CD14-positive monocyte (primary cell): ENCODE data around the gene KLHL3. TPM values are rescaled to one million over a fixed set of nuclear protein-coding genes. Genes with fewer than 3 reads are reported as not detected.

ENCODE experiments used
- DNase-seq, 3 donors: peaks; one replicate each; pipeline ENCODE4 v3.0.0-alpha.2; 2011 to 2022
- H2AFZ ChIP-seq: 2 replicates; pipeline ENCODE4 v1.6.0; 2012; ENCODE audit warnings: mild to moderate bottlenecking, low read depth, low read length, inconsistent platforms; ENCODE audit not compliant: insufficient read depth, poor library complexity, severe bottlenecking
- H3K27ac ChIP-seq, 2 donors: 1 replicate in 1 of 2; 2 replicates in 1 of 2; pipeline ENCODE4 v1.5.1; 2012 to 2013; ENCODE audit warnings: low read length in 2 of 2, control low read depth in 1 of 2, inconsistent platforms in 1 of 2, low read depth in 1 of 2, mild to moderate bottlenecking in 1 of 2
- H3K27me3 ChIP-seq, 2 donors: one replicate each; pipeline versions ENCODE4 v1.6.0 to v1.6.1; 2011 to 2013; ENCODE audit warnings: low read length in 2 of 2; ENCODE audit not compliant: control insufficient read depth in 2 of 2, insufficient read depth in 2 of 2
- H3K36me3 ChIP-seq, 2 donors: replicated peaks in 1 of 2; 1 replicate in 1 of 2; 2 replicates in 1 of 2; pipeline versions ENCODE4 v1.5.1 to v1.6.1; 2012 to 2013; ENCODE audit warnings: low read length in 2 of 2, control low read depth in 1 of 2, inconsistent platforms in 1 of 2, mild to moderate bottlenecking in 1 of 2; ENCODE audit not compliant: insufficient read depth in 2 of 2, control insufficient read depth in 1 of 2
- H3K4me1 ChIP-seq, 2 donors: 1 replicate in 1 of 2; 2 replicates in 1 of 2; pipeline versions ENCODE4 v1.5.1 to v1.6.1; 2012 to 2013; ENCODE audit warnings: low read length in 2 of 2, control low read depth in 1 of 2, inconsistent platforms in 1 of 2, mild to moderate bottlenecking in 1 of 2, moderate library complexity in 1 of 2; ENCODE audit not compliant: insufficient read depth in 2 of 2, control insufficient read depth in 1 of 2
- H3K4me2 ChIP-seq: replicated peaks from 2 replicates; pipeline ENCODE3; 2012; ENCODE audit warnings: low read length, moderate library complexity, mild to moderate bottlenecking; ENCODE audit not compliant: poor library complexity, severe bottlenecking; ENCODE audit errors: extremely low read depth
- H3K4me3 ChIP-seq, 3 experiments: fragments of 200-600 bp in 1 of 3; sonication (generic) in 1 of 3; replicated peaks in 1 of 3; 1 replicate in 2 of 3; 2 replicates in 1 of 3; pipeline ENCODE4 v1.5.1; 2011 to 2013; ENCODE audit warnings: low read length in 3 of 3, mild to moderate bottlenecking in 3 of 3, control low read depth in 2 of 3, low read depth in 2 of 3, inconsistent platforms in 1 of 3, moderate library complexity in 1 of 3
- H3K79me2 ChIP-seq: 2 replicates; pipeline ENCODE4 v1.6.0; 2012; ENCODE audit warnings: mild to moderate bottlenecking, control low read depth, inconsistent platforms, low read length, moderate library complexity; ENCODE audit not compliant: insufficient read depth
- H3K9ac ChIP-seq: 2 replicates; pipeline ENCODE4 v1.6.0; 2017; ENCODE audit warnings: low read length, mild to moderate bottlenecking; ENCODE audit not compliant: insufficient read depth, poor library complexity, severe bottlenecking
- H3K9me3 ChIP-seq, 2 donors: replicated peaks in 1 of 2; 1 replicate in 1 of 2; 2 replicates in 1 of 2; pipeline versions ENCODE4 v1.5.1 to v1.6.1; 2012 to 2013; ENCODE audit warnings: low read length in 2 of 2, control low read depth in 1 of 2; ENCODE audit not compliant: control insufficient read depth in 1 of 2, insufficient read depth in 1 of 2
- H4K20me1 ChIP-seq: 2 replicates; pipeline ENCODE4 v1.6.0; 2012; ENCODE audit warnings: mild to moderate bottlenecking, low read length, control low read depth, moderate library complexity; ENCODE audit not compliant: insufficient read depth
- H3K27ac Mint-ChIP-seq, 7 donors: one replicate each; pipeline ENCODE4 v1.8.0; 2020; ENCODE audit warnings: mild to moderate bottlenecking in 7 of 7, mixed read lengths in 7 of 7, moderate library complexity in 6 of 7, inconsistent platforms in 2 of 7
- H3K27me3 Mint-ChIP-seq, 3 donors: one replicate each; pipeline ENCODE4 v1.8.0; 2021 to 2022; ENCODE audit warnings: low read depth in 3 of 3, mild to moderate bottlenecking in 3 of 3, mixed read lengths in 3 of 3, moderate library complexity in 3 of 3, inconsistent platforms in 1 of 3
- H3K36me3 Mint-ChIP-seq, 2 donors: one replicate each; pipeline ENCODE4 v1.8.0; 2020; ENCODE audit warnings: mixed read lengths in 2 of 2, inconsistent platforms in 1 of 2, mild to moderate bottlenecking in 1 of 2
- H3K4me1 Mint-ChIP-seq: one replicate; pipeline ENCODE4 v1.8.0; 2020; ENCODE audit warnings: mild to moderate bottlenecking, mixed read lengths
- H3K4me3 Mint-ChIP-seq, 2 donors: one replicate each; pipeline ENCODE4 v1.8.0; 2020; ENCODE audit warnings: mild to moderate bottlenecking in 2 of 2, mixed read lengths in 2 of 2, moderate library complexity in 1 of 2
- H3K9me3 Mint-ChIP-seq, 7 donors: one replicate each; pipeline ENCODE4 v1.8.0; 2020 to 2022; ENCODE audit warnings: mixed read lengths in 7 of 7, mild to moderate bottlenecking in 6 of 7, moderate library complexity in 6 of 7, inconsistent platforms in 2 of 7
- WGBS: methylation state at CpG from one replicate; pipeline ENCODE4 v1.1.5; 2013; ENCODE audit warnings: missing lambda C conversion rate; ENCODE audit not compliant: insufficient coverage; 5-methylcytosine and 5-hydroxymethylcytosine counted together
- intact Hi-C, 2 donors: fragments of 100-400 bp; cut with micrococcal nuclease; formaldehyde crosslinking; loops; one replicate each; pipeline versions ENCODE4 v1.15.0 to v1.15.1; 2023
- polyA plus RNA-seq, 3 donors: library from polyadenylated mRNA; depleted of rRNA in 1 of 3; unstranded in 2 of 3; stranded (reverse) in 1 of 3; fragments of 300-500 nt in 2 of 3; fragments of >200 nt in 1 of 3; fragmentation: Illumina TruSeq in 2 of 3; gene quantifications; 1 replicate in 2 of 3; 2 replicates in 1 of 3; pipeline ENCODE4 v1.2.3, GENCODE V29; 2012 to 2021
- TF ChIP-seq, protein P1 (sequence below): fragments of 200-600 bp; IDR thresholded peaks from one replicate; pipeline ENCODE4 v1.8.0; 2022; ENCODE audit warnings: antibody characterized with exemption, mild to moderate bottlenecking

The KLHL3 gene
- polyA plus RNA-seq, 3 donors: 0.71 TPM; not detected in 2

GRCh38 chr5:137758121-137758520, 22.2 kb upstream of the KLHL3 start:
- H3K27me3 ChIP-seq: no peaks in the 10 kb centered on the region
- H4K20me1 ChIP-seq: peaks cover 9% of the 10 kb centered on the region
- 100% methylated on average over 1 of the region's 4 CpGs for WGBS
- no peak overlapping the region for H3K27ac ChIP-seq
- H3K36me3 ChIP-seq: no peaks in the 10 kb centered on the region
- H2AFZ ChIP-seq: no peak overlapping the region
- peaks cover 10% of the 10 kb centered on the region for H3K4me1 Mint-ChIP-seq
- intact Hi-C loops: no loop called here
- H3K4me3 Mint-ChIP-seq: no peak overlapping the region
- H3K27ac Mint-ChIP-seq: no peak overlapping the region
- no peak overlapping the region for H3K9ac ChIP-seq
- peaks cover 0 to 2% (median 0%) of the 10 kb centered on the region in 7 donors for H3K9me3 Mint-ChIP-seq
- H3K27me3 Mint-ChIP-seq: peaks cover 0 to 2% (median 0%) of the 10 kb centered on the region in 3 donors
- H3K4me2 ChIP-seq: no peak overlapping the region
- peaks cover 5 to 10% of the 10 kb centered on the region in 2 donors for H3K4me1 ChIP-seq
- no peaks in the 10 kb centered on the region for H3K9me3 ChIP-seq
- DNase-seq: no peak
- no peaks in the 10 kb centered on the region for H3K36me3 Mint-ChIP-seq
- H3K79me2 ChIP-seq: peaks cover 8% of the 10 kb centered on the region
- no peak overlapping the region for H3K4me3 ChIP-seq
- TF ChIP-seq, protein P1, sequence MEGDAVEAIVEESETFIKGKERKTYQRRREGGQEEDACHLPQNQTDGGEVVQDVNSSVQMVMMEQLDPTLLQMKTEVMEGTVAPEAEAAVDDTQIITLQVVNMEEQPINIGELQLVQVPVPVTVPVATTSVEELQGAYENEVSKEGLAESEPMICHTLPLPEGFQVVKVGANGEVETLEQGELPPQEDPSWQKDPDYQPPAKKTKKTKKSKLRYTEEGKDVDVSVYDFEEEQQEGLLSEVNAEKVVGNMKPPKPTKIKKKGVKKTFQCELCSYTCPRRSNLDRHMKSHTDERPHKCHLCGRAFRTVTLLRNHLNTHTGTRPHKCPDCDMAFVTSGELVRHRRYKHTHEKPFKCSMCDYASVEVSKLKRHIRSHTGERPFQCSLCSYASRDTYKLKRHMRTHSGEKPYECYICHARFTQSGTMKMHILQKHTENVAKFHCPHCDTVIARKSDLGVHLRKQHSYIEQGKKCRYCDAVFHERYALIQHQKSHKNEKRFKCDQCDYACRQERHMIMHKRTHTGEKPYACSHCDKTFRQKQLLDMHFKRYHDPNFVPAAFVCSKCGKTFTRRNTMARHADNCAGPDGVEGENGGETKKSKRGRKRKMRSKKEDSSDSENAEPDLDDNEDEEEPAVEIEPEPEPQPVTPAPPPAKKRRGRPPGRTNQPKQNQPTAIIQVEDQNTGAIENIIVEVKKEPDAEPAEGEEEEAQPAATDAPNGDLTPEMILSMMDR: no peak

DNA sequence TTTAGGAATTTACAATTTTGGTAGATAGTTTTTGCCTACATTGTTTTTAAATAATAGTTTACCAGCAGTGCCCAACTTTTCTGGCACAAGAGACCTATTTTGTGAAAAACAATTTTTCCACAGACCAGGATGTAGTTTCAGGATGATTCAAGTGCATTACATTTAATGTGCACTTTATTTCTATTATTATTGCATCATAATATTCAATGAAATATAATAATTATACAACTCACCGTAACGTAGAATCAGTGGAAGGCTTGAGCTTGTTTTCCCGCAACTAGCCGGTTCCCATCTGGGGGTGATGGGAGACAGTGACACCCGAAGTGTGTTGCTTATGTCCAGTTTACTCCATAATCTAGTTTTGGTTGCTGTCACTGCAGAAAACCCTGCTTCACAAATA, 21.7 kb upstream of the KLHL3 start:
- Histone ChIP-seq H3K27me3 (no peaks in the 10 kb centered on the region), H3K4me2 (no peak overlapping the region), H3K27ac (no peak overlapping the region), H4K20me1 (peaks cover 14% of the 10 kb centered on the region), H3K9me3 (no peaks in the 10 kb centered on the region), H3K36me3 (no peaks in the 10 kb centered on the region), H3K79me2 (peaks cover 12% of the 10 kb centered on the region), H3K9ac (no peak overlapping the region), H2AFZ (no peak overlapping the region), H3K4me1 (peaks cover 5 to 13% of the 10 kb centered on the region in 2 donors), H3K4me3 (no peak overlapping the region)
- TF ChIP-seq, protein P1: no peak
- Mint-ChIP-seq H3K4me1 (peaks cover 13% of the 10 kb centered on the region), H3K4me3 (no peak overlapping the region), H3K27ac (no peak overlapping the region), H3K9me3 (peaks cover 0 to 2% (median 0%) of the 10 kb centered on the region in 7 donors), H3K27me3 (peaks cover 0 to 2% (median 0%) of the 10 kb centered on the region in 3 donors), H3K36me3 (no peaks in the 10 kb centered on the region)
- no peak for DNase-seq
- intact Hi-C loops: no loop called here
- no CpG with 5 or more reads among the region's 5 CpGs for WGBS
